ENCODE data around the gene ZNF684. TPM values are rescaled to one million over a fixed set of nuclear protein-coding genes. Genes with fewer than 3 reads are reported as not detected.

Gene ZNF684
- total RNA-seq, 1 donor from 2014 or later, result 1.3 TPM

DNA sequence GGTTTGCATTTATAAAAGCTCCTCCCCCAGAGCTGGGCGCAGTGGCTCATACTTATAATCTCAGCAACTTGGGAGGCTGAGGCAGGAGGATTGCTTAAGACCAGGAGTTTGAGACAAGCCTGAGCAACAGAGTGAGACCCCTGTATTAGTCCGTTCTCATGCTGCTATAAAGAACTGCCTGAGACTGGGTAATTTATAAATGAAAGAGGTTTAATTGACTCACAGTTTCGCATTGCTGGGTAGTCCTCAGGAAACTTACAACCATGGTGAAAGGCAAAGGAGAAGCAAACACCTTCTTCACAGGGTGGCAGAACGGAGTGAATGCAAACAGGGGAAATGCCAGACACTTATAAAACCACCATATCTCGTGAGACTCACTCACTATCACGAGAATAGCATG, 52.5 kb downstream of the ZNF684 start:
- DNase-seq (ENCODE audit: low read depth) (no peak), FAIRE-seq (no peak)
- no peaks in the 10 kb centered on the region for H3K36me3 ChIP-seq (ENCODE audit: control insufficient read depth, insufficient read depth, low read length)
- H3K27me3 ChIP-seq (ENCODE audit: control insufficient read depth, insufficient read depth, low read length), result no peaks in the 10 kb centered on the region
- no peak overlapping the region for H3K4me3 ChIP-seq (ENCODE audit: low read depth, low read length)
- TF ChIP-seq, protein P1, sequence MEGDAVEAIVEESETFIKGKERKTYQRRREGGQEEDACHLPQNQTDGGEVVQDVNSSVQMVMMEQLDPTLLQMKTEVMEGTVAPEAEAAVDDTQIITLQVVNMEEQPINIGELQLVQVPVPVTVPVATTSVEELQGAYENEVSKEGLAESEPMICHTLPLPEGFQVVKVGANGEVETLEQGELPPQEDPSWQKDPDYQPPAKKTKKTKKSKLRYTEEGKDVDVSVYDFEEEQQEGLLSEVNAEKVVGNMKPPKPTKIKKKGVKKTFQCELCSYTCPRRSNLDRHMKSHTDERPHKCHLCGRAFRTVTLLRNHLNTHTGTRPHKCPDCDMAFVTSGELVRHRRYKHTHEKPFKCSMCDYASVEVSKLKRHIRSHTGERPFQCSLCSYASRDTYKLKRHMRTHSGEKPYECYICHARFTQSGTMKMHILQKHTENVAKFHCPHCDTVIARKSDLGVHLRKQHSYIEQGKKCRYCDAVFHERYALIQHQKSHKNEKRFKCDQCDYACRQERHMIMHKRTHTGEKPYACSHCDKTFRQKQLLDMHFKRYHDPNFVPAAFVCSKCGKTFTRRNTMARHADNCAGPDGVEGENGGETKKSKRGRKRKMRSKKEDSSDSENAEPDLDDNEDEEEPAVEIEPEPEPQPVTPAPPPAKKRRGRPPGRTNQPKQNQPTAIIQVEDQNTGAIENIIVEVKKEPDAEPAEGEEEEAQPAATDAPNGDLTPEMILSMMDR (IDR thresholded peaks at IDR 0.05; ENCODE audit: insufficient read depth, low read length, severe bottlenecking), result no peak

DNA sequence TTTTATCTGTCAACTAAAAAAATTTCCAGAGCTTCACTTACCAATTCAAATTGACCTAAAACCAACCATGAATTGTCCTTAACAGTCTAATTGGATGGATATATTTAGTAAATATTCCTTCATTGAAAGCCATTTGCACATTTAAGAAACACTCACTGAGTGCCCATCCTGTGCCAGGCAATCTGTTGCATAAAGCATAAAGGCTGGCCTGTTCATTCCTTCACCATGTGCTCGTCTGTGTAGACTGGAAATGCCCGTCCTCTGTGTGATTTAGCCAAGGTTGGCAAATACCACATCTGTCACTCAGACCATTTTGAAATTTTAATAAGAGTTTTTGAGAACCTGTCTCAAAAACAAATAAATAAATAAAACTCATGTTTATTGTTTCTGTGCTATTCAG, 57.1 kb downstream of the ZNF684 start:
- H3K4me3 ChIP-seq (ENCODE audit: low read depth, low read length), result no peak overlapping the region
- H3K36me3 ChIP-seq (ENCODE audit: control insufficient read depth, insufficient read depth, low read length), result no peaks in the 10 kb centered on the region
- no peaks in the 10 kb centered on the region for H3K27me3 ChIP-seq (ENCODE audit: control insufficient read depth, insufficient read depth, low read length)
- DNase-seq (ENCODE audit: low read depth) (no peak), FAIRE-seq (no peak)
- TF ChIP-seq, protein P1 (IDR thresholded peaks at IDR 0.05; ENCODE audit: insufficient read depth, low read length, severe bottlenecking), result no peak

DNA sequence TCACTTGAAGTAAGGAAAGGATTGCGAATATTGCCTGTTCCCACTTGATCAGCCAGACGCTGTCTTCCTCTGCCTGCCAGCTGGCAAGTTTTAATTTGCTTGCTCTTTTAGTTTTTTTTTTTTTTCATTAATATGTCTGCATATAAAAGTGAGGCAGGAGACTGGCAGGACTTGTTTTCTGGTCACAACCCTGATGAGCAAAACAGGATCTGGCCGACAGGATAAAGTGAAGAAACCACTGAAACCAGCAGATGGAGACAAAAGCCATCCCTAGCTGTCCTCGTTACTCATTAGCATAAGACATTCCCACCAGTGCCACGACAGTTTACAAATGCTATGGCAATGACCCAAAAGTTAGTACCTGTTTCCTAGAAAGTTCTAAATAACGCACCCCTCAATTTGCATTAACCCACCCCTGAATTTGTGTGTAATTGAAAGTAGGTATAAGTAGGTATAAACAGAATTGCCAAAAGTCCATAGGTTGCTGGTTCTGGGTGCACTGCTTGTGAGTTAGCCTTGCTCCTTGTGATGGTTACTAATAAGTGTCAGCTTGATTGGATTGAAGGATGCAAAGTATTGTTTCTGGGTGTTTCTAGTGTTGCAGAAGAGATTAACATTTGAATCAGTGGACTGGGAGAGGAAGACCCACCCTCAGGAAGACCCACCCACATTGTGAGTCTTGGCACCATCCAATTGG, 60.8 kb downstream of the ZNF684 start:
- Histone ChIP-seq H3K36me3 (ENCODE audit: control insufficient read depth, insufficient read depth, low read length) (no peaks in the 10 kb centered on the region), H3K4me3 (ENCODE audit: low read depth, low read length) (no peak overlapping the region), H3K27me3 (ENCODE audit: control insufficient read depth, insufficient read depth, low read length) (no peaks in the 10 kb centered on the region)
- no peak for FAIRE-seq
- TF ChIP-seq, protein P1 (IDR thresholded peaks at IDR 0.05; ENCODE audit: insufficient read depth, low read length, severe bottlenecking), result peak; percentile 56
- peak; percentile 72 for DNase-seq (ENCODE audit: low read depth)

DNA sequence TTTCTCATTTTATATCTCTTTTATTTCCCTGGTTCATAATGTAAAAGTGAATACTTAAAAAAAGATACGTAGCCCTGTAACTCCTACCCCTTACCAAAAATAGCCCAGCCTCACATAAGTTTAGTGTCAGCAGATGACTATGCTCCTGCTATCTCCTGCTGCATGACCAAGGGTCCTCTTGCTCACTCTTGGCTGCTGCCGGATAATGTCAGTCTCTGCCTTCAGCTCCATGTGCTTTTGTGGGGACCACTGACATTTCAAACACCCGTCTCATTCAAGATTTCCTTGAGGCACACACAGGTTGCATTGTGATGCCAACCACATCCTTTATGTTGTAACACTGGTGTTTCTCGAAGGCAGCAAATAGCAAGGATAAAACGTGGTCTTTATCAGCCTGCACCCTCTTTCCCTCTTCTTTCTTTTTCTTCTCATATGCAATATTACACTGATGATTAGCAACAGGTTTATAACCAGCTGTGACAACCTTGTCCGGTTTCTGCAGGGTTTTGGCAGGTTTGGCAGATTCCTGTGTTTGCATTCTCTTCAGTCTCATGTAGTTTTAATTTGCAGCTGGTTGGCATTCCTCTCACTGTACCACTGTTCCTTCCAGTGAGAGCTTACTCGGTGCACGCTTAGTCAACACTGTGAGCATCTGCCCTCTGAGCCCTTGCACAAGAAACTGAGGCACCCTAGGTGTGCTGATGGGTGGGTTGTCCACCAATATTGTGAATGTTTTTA, 62.2 kb downstream of the ZNF684 start:
- Histone ChIP-seq H3K27me3 (ENCODE audit: control insufficient read depth, insufficient read depth, low read length) (no peaks in the 10 kb centered on the region), H3K36me3 (ENCODE audit: control insufficient read depth, insufficient read depth, low read length) (no peaks in the 10 kb centered on the region), H3K4me3 (ENCODE audit: low read depth, low read length) (no peak overlapping the region)
- DNase-seq (ENCODE audit: low read depth) (no peak), FAIRE-seq (no peak)
- TF ChIP-seq, protein P1 (IDR thresholded peaks at IDR 0.05; ENCODE audit: insufficient read depth, low read length, severe bottlenecking), result no peak

DNA sequence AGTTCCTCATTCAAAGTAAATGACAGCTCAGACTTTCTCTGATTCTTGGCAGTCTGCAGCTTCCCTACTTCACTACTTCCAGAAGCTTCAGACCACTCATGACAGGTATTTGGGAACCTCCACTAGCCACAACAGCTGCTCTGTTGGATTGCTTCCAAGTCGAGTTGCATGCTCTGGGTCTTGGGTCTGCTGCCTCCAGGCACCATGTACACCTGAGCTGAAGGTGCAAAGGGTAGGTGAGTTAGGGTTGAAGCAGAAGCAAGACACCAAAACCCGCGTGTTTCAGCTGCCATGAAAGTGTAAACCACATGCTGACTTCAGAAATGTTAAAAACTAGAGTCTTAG, 62.7 kb downstream of the ZNF684 start:
- FAIRE-seq, result no peak

More for the DNA sequence above, 62.7 kb downstream of the ZNF684 start:
- TF ChIP-seq, protein P1 (IDR thresholded peaks at IDR 0.05; ENCODE audit: insufficient read depth, low read length, severe bottlenecking), result no peak
- no peaks in the 10 kb centered on the region for H3K27me3 ChIP-seq (ENCODE audit: control insufficient read depth, insufficient read depth, low read length)
- DNase-seq (ENCODE audit: low read depth), result no peak
- H3K4me3 ChIP-seq (ENCODE audit: low read depth, low read length), result no peak overlapping the region
- H3K36me3 ChIP-seq (ENCODE audit: control insufficient read depth, insufficient read depth, low read length), result no peaks in the 10 kb centered on the region
